ENCODE results near the gene PHACTR3. TPM values are rescaled to one million over a fixed set of nuclear protein-coding genes. Genes with fewer than 3 reads are reported as not detected.

PHACTR3 gene
- total RNA-seq, 6 donors from 2014 or later, result 5.5 to 30.8 (median 11.4) TPM

DNA sequence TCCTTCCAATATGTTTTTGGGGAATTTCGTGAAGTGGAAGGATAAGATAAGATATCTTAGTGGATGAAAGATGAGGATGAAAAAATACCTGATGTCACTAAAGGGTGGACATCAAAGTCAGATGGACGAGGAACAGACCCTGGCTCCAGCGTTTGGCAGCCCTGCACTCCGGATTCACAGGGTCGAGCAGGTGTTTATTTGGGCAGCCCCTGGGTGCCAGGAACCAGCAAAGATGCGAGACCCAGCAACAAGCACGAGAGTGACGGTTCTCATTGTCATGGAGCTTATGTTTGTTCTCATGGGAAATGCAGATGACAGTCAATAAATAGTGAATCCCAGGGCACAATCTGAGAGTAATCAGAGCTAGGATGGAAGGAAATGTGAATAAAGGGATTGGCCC, 131.1 kb downstream of the PHACTR3 start:
- ATAC-seq (ENCODE audit: low FRiP score in 2 of 2), result no peak
- H3K4me1 ChIP-seq, result no peaks in the 10 kb centered on the region
- no peak overlapping the region for H3K27ac ChIP-seq
- H3K36me3 ChIP-seq, result no peaks in the 10 kb centered on the region
- TF ChIP-seq EP300 (IDR thresholded peaks at IDR 0.05), result no peak
- no peak for TF ChIP-seq POLR2AphosphoS5 (IDR thresholded peaks at IDR 0.05)
- TF ChIP-seq, protein P1, sequence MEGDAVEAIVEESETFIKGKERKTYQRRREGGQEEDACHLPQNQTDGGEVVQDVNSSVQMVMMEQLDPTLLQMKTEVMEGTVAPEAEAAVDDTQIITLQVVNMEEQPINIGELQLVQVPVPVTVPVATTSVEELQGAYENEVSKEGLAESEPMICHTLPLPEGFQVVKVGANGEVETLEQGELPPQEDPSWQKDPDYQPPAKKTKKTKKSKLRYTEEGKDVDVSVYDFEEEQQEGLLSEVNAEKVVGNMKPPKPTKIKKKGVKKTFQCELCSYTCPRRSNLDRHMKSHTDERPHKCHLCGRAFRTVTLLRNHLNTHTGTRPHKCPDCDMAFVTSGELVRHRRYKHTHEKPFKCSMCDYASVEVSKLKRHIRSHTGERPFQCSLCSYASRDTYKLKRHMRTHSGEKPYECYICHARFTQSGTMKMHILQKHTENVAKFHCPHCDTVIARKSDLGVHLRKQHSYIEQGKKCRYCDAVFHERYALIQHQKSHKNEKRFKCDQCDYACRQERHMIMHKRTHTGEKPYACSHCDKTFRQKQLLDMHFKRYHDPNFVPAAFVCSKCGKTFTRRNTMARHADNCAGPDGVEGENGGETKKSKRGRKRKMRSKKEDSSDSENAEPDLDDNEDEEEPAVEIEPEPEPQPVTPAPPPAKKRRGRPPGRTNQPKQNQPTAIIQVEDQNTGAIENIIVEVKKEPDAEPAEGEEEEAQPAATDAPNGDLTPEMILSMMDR (IDR thresholded peaks at IDR 0.05), result no peak
- no peak for TF ChIP-seq POLR2A (IDR thresholded peaks at IDR 0.05)
- DNase-seq, result no peak
- H3K9me3 ChIP-seq, result no peaks in the 10 kb centered on the region
- no peak overlapping the region for H3K4me3 ChIP-seq
- H3K27me3 ChIP-seq, result no peaks in the 10 kb centered on the region
- WGBS, 2 donors, result 30 to 45% methylated on average over 8 of the region's 8 CpGs

DNA sequence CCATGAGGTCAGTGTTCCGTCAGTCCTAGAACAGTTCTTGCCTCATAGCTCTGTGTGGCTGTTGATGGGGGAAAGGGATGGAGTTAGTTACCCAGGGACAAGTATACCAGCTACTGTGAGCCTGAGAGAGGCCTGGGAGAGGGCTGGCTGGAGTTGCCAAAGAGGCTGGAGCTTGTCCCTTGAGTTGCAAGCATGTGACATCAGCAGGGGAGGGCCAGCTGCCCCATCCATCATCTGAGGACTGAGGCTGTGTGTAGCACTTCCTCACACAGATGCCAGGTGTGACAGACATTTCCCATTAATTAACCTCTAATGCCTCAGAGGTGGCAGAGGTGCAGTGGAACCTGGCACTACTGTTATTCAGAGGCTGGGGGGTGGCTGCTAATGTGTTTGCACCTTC, 131.6 kb downstream of the PHACTR3 start:
- Histone ChIP-seq H3K9me3 (no peaks in the 10 kb centered on the region), H3K27ac (no peak overlapping the region), H3K36me3 (no peaks in the 10 kb centered on the region), H3K4me3 (no peak overlapping the region), H3K4me1 (no peaks in the 10 kb centered on the region), H3K27me3 (no peaks in the 10 kb centered on the region)
- DNase-seq (no peak), ATAC-seq (ENCODE audit: low FRiP score in 2 of 2) (no peak)
- TF ChIP-seq, protein P1 (IDR thresholded peaks at IDR 0.05), result no peak
- TF ChIP-seq EP300 (IDR thresholded peaks at IDR 0.05) (no peak), POLR2A (IDR thresholded peaks at IDR 0.05) (no peak), POLR2AphosphoS5 (IDR thresholded peaks at IDR 0.05) (no peak)
- 45 to 75% methylated on average over 1 of the region's 1 CpG for WGBS, 2 donors

DNA sequence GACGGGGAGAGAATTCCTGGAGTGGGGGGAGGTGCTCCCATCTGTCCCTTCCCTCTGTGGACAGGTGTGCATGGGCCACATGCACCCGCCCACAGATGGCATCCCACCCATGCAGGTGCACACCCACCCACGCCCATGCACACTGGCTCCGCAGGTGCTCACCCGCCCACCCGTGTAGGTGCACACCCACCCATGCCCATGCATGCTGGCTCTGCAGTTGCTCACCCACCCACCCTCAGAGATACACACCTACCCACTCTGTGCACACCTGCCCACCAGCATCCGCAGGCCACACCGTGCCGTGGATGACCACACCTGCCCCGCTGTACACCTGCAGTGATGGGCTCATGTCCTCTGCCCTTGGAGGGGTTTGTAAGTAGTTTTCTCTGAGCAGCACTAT, 132.0 kb downstream of the PHACTR3 start:
- TF ChIP-seq POLR2AphosphoS5 (IDR thresholded peaks at IDR 0.05) (no peak), POLR2A (IDR thresholded peaks at IDR 0.05) (no peak), EP300 (IDR thresholded peaks at IDR 0.05) (no peak)
- TF ChIP-seq, protein P1 (IDR thresholded peaks at IDR 0.05), result no peak
- Histone ChIP-seq H3K36me3 (no peaks in the 10 kb centered on the region), H3K4me1 (no peaks in the 10 kb centered on the region), H3K27ac (no peak overlapping the region), H3K27me3 (no peaks in the 10 kb centered on the region), H3K4me3 (no peak overlapping the region), H3K9me3 (no peaks in the 10 kb centered on the region)
- DNase-seq (peak in 1 of 2 donors; percentile 68), ATAC-seq (ENCODE audit: low FRiP score in 2 of 2) (no peak)
- WGBS, 2 donors, result 80 to 81% methylated on average over 1 to 10 of the region's 10 CpGs

DNA sequence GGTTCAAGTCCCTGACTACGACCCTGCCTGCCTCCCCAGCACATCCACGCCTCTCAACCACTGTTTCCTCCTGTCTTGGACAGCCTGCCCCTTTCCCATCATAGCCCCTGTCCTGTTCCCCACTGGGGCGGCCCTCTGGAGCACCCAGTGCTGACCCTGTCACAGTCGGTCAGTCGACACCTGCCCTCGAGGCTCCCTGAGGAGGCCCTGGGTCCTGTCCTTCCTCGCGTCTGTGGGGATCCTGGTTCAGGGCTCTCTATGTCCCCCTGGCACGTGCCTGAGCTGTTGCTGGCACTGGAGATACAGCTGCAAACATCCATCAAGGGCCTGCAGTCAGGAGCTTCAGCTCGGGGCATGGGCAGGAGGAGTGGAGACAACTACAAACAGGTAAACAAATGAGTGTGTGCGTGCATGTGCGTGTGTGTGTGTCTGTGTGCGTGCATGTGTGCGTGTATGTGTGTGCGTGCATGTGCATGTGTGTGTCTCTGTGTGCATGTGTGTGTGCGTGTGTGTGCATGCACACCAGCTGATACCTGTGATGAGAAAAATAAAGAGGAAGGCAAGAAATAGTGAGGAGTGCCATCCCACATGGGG, 132.8 kb downstream of the PHACTR3 start:
- TF ChIP-seq POLR2A (IDR thresholded peaks at IDR 0.05) (no peak), EP300 (IDR thresholded peaks at IDR 0.05) (no peak), POLR2AphosphoS5 (IDR thresholded peaks at IDR 0.05) (no peak)
- TF ChIP-seq, protein P1 (IDR thresholded peaks at IDR 0.05), result no peak
- no peak overlapping the region for H3K27ac ChIP-seq
- H3K4me3 ChIP-seq, result no peak overlapping the region
- H3K27me3 ChIP-seq, result no peaks in the 10 kb centered on the region
- no peaks in the 10 kb centered on the region for H3K4me1 ChIP-seq
- DNase-seq, result no peak
- WGBS, 2 donors, result 60 to 68% methylated on average over 11 to 16 of the region's 16 CpGs
- no peak for ATAC-seq (ENCODE audit: low FRiP score in 2 of 2)
- no peaks in the 10 kb centered on the region for H3K9me3 ChIP-seq
- H3K36me3 ChIP-seq, result no peaks in the 10 kb centered on the region

DNA sequence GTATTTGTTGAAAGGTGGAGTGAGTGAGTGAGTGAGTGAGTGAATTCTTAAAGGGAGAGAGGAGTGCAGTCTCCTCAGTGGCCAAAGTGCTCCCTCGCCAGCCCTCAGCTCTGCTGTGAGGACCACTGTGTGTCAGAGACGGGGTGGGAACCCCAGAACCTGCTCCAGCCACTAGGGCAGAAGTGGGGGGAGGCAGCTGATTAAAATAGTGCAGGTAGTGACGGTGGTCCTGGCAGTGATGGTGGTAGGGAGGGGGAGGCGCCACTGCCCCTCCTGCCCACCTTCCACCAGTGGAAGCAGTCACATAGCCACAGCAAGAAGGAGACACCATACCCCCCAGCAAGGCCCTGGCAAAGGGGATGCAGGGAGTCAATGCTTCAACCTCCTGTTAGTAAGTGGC, 133.5 kb downstream of the PHACTR3 start:
- Histone ChIP-seq H3K27me3 (no peaks in the 10 kb centered on the region), H3K36me3 (no peaks in the 10 kb centered on the region), H3K9me3 (no peaks in the 10 kb centered on the region), H3K27ac (no peak overlapping the region), H3K4me3 (no peak overlapping the region), H3K4me1 (no peaks in the 10 kb centered on the region)
- DNase-seq (no peak), ATAC-seq (ENCODE audit: low FRiP score in 2 of 2) (no peak)
- TF ChIP-seq POLR2AphosphoS5 (IDR thresholded peaks at IDR 0.05) (no peak), POLR2A (IDR thresholded peaks at IDR 0.05) (no peak), EP300 (IDR thresholded peaks at IDR 0.05) (no peak)
- TF ChIP-seq, protein P1 (IDR thresholded peaks at IDR 0.05), result no peak
- 80 to 85% methylated on average over 3 to 4 of the region's 4 CpGs for WGBS, 2 donors
